Neutrophil (primary cell): ENCODE results near the gene CLEC19A.

Source experiments
- H3K27ac ChIP-seq: fragments of 200-600 bp; sonication (generic); 2 replicates; pipeline ENCODE4 v1.5.1; 2016; ENCODE audit warnings: mild to moderate bottlenecking, moderate library complexity
- H3K27me3 ChIP-seq: fragments of 200-600 bp; sonication (generic); 2 replicates; pipeline ENCODE4 v1.6.0; 2016; ENCODE audit warnings: mild to moderate bottlenecking
- H3K36me3 ChIP-seq: fragments of 200-600 bp; sonication (generic); 2 replicates; pipeline ENCODE4 v1.5.1; 2017
- H3K4me1 ChIP-seq, 2 experiments: fragments of 200-600 bp in 1 of 2; sonication (generic) in 1 of 2; 1 replicate in 1 of 2; 2 replicates in 1 of 2; pipeline versions ENCODE4 v1.5.1 to v1.6.1; 2013 to 2016; ENCODE audit warnings: low read depth in 1 of 2, low read length in 1 of 2, mild to moderate bottlenecking in 1 of 2, moderate library complexity in 1 of 2; ENCODE audit not compliant: control insufficient read depth in 1 of 2, insufficient read depth in 1 of 2
- H3K4me3 ChIP-seq, 2 experiments: fragments of 200-600 bp in 1 of 2; sonication (generic) in 1 of 2; 1 replicate in 1 of 2; 2 replicates in 1 of 2; pipeline ENCODE4 v1.5.1; 2013 to 2016; ENCODE audit warnings: low read depth in 1 of 2, low read length in 1 of 2, mild to moderate bottlenecking in 1 of 2, moderate library complexity in 1 of 2
- H3K9me3 ChIP-seq: fragments of 200-600 bp; sonication (generic); 2 replicates; pipeline ENCODE4 v1.5.1; 2016
- TF ChIP-seq, protein P1 (sequence below): fragments of 200-600 bp; sonication (generic); IDR thresholded peaks from 2 replicates; pipeline ENCODE4 v1.5.1; 2016; ENCODE audit warnings: antibody characterized with exemption

The CLEC19A gene

GRCh38 chr16:19289811-19290485 lies 4.4 kb downstream of the CLEC19A start:
- Histone ChIP-seq H3K27me3 (no peaks in the 10 kb centered on the region), H3K36me3 (no peaks in the 10 kb centered on the region), H3K4me1 (no peaks in the 10 kb centered on the region), H3K27ac (no peak overlapping the region), H3K4me3 (no peak overlapping the region), H3K9me3 (no peaks in the 10 kb centered on the region)
- TF ChIP-seq, protein P1, sequence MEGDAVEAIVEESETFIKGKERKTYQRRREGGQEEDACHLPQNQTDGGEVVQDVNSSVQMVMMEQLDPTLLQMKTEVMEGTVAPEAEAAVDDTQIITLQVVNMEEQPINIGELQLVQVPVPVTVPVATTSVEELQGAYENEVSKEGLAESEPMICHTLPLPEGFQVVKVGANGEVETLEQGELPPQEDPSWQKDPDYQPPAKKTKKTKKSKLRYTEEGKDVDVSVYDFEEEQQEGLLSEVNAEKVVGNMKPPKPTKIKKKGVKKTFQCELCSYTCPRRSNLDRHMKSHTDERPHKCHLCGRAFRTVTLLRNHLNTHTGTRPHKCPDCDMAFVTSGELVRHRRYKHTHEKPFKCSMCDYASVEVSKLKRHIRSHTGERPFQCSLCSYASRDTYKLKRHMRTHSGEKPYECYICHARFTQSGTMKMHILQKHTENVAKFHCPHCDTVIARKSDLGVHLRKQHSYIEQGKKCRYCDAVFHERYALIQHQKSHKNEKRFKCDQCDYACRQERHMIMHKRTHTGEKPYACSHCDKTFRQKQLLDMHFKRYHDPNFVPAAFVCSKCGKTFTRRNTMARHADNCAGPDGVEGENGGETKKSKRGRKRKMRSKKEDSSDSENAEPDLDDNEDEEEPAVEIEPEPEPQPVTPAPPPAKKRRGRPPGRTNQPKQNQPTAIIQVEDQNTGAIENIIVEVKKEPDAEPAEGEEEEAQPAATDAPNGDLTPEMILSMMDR, result no peak

DNA sequence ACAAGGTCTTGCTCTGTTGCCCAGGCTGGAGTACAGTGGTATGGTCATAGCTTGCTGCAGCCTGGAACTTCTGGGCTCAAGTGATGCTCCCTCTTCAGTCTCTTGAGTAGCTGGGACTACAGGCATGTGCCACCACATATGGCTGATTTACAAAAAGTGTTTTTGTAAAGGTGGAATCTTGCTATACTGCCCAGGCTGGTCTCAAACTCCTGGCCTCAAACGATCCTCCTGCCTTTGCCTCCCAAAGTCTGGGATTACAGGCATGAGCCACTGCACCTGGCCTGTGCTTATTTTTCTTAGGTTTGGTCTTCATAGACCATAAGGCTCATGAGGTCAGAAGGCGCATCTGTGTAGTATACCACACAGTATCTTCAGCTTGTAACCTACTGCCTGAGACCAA lies 5.3 kb downstream of the CLEC19A start:
- no peaks in the 10 kb centered on the region for H3K36me3 ChIP-seq
- no peak overlapping the region for H3K4me3 ChIP-seq
- H3K4me1 ChIP-seq, result no peaks in the 10 kb centered on the region
- no peak overlapping the region for H3K27ac ChIP-seq
- no peaks in the 10 kb centered on the region for H3K27me3 ChIP-seq
- TF ChIP-seq, protein P1, result no peak
- no peaks in the 10 kb centered on the region for H3K9me3 ChIP-seq

DNA sequence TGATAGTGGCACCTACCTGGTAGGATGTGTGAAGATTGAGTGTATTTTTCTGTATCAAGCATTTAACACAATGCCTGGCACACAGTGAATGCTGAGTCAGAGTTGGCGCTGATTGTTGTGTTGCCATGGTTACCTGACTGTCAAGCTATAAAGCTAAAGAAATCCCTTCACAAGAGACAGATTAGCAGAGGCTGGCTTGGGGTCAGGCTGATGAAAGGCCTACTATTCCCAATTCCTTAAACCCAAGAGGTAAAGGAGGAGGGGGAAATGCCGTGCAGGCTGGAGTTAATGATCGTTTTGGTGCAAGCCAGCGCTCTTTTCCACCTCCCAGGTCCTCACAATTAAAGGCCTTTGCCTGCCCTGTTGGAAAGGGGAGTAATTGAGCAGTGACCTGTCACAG lies 5.9 kb downstream of the CLEC19A start:
- no peaks in the 10 kb centered on the region for H3K36me3 ChIP-seq
- TF ChIP-seq, protein P1, result no peak

DNA sequence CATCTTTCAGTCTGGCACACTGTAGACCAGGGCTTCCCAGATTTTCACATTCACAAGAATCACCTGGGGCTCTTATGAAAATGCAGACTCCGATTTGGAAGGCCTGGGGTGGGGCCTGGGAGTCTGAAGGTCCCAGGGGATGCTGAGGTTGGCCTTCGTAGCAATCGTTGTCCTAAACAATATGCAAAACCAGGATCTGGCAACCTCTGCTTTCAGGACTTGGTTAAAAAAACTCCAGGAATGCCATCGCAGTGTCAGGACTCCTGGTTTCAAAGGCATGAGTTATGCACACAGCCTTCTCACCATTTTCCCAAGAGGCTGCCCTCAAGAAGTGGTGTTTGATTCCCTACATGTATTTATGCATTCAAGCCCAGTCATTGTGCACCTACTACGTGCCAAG lies 6.7 kb downstream of the CLEC19A start:
- H3K9me3 ChIP-seq, result no peaks in the 10 kb centered on the region
- H3K27ac ChIP-seq, result no peak overlapping the region
- no peaks in the 10 kb centered on the region for H3K27me3 ChIP-seq
- no peaks in the 10 kb centered on the region for H3K4me1 ChIP-seq
- H3K4me3 ChIP-seq, result no peak overlapping the region
- TF ChIP-seq, protein P1, result no peak
- no peaks in the 10 kb centered on the region for H3K36me3 ChIP-seq

More for the DNA sequence above, 5.9 kb downstream of the CLEC19A start:
- H3K27me3 ChIP-seq, result no peaks in the 10 kb centered on the region
- no peak overlapping the region for H3K27ac ChIP-seq
- no peaks in the 10 kb centered on the region for H3K4me1 ChIP-seq
- no peak overlapping the region for H3K4me3 ChIP-seq
- no peaks in the 10 kb centered on the region for H3K9me3 ChIP-seq

DNA sequence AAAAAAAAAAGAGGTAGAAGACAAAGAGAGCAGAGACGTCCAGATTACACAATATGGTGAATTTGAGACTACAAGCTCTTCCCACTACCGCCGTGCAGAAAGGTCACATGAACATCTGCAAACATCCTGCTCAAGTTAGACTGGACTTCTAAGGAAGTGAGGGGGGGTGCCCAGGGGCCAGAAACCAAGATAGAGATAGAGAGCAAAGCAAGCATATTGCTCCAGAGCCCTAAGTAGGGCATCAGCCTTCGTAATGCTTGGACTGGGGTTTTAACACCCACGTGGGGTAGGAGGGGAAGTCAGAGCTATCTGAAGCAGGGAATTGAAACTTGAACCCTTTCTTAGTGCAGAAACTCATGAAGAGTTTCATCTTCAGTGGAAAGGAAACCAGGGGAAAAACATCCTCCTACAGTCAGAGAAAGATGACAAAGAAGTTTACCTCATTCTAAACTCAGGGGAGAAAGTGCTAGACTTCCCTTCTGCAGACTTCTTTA lies 8.7 kb downstream of the CLEC19A start:
- Histone ChIP-seq H3K9me3 (no peaks in the 10 kb centered on the region), H3K4me1 (no peaks in the 10 kb centered on the region), H3K4me3 (no peak overlapping the region), H3K27ac (no peak overlapping the region), H3K27me3 (no peaks in the 10 kb centered on the region), H3K36me3 (no peaks in the 10 kb centered on the region)
- TF ChIP-seq, protein P1, result no peak
